Measurements from ENCODE around the gene SLC9C2. TPM values are rescaled to one million over a fixed set of nuclear protein-coding genes. Genes with fewer than 3 reads are reported as not detected.
"Not testable (repeated sequence)": the region's sequence is repeated elsewhere in the genome, so short reads cannot be mapped to it uniquely, and the experiment has no call there.

The SLC9C2 gene, protein sequence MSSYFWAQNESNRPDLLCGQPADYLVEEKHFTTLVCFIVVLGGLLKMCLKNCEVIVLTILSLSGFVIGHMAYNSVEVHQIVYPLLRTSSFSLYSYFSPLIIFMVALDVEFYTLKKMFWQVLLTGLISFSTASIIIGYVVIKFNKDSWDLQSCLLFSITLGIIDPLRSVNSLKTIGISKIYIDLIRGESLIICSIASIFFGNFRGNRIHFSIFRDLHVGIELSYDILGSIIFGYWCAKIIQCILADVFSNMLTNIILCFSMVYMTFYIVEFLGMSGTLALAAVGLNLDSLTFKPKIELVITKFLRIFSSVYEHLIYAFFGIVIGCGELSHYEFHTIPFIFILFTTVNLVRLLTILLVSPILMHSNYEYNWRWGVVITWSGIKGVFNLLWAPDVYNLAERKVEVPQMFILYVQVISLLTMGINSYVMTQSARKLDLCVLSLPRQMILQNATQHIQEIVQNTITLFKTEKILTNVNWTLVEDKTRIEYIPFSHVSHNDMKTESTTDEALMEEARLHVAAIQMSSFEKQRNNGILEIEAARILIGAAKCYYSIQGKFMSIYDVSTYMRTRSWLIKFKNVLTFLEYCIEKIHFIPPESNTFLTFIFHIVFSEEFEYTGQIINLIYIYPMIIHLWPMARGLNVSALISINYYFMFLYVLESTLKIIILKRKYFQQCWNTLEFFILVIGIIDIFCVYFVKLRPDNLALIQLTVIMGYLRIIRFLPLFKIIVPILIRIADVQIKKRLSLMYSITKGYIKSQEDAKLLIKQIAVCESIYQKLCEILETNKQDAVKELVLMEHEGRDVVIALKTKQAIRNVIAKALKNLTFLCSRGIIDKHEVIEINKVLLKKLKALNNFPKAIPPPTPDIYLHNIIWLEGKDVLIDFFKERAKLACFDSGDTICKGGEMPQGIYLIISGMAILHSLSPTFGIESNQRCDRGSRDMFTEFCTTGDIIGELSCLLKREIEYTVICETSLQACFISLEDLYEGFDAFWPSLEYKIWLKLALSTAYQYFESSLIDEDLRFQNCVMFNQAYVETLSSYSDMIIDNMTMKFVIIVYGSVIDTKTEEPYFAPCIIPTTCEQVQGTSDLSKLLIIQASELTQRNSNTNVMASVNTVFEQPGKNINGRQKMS
- not detected in 2 replicates for total RNA-seq (2014; rRNA removed)
- polyA plus RNA-seq (2012) = not detected

GRCh38 chr1:173603056-173603591 is at the start of gene SLC9C2:
SLC9C2 (minus strand) TSS chr1:173603072; CDS start chr1:173601776, 1,296 bp downstream.
- peak; percentile 75 for DNase-seq (ENCODE audit: low read depth)

DNA sequence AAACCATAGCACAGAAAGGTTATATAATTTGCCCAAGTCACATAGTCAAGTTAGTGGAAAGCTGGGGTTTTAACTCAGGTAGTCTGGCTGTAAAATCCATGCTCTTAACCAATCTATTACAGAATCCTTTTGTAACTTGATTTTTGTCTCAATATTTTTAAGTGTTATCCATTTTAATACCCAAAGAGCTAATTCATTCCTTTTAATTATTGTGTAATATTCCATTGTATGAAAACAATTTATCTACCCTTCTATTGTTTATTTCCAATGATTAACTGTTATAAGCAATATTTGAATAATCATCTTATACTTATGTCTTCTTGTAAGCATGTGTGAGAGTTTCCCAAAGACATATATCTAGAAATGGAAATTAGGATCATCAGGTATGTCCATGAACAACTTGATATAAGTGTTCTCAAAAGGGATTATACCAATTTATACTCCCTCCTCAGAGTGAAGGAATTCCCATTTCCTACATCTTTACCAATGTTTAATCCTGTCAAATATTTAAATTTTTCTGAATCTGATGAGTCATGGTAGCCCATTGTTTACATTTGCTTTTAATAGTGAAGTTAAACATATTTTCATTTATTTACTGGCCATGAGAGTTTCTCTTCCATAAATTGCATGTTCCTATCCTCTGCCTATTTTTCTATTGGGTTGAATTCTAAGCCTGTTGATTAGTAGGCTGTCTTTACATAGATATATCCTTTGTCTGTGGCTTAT is 46.2 kb upstream of the SLC9C2 start:
- no peak for DNase-seq (ENCODE audit: low read depth)

DNA sequence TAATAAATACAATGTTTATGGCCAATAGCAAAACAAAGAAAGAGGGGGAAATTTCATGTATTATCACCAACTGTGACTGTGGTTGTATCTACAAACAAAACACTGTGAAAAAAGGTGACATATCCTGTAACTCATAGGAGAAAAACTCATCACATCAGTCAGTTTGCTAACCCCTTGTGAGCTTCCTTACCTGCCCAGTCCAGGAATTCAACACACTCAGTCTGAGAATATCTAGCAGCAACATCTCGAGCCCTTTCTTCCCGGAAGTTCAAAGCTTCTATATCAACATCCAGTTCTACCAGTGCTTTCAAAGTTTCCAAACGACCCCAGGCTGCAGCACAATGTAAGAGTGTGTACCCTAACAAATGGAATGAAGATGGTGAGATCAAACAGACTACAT is 43.8 kb upstream of the SLC9C2 start:
- no peak for DNase-seq (ENCODE audit: low read depth)

DNA sequence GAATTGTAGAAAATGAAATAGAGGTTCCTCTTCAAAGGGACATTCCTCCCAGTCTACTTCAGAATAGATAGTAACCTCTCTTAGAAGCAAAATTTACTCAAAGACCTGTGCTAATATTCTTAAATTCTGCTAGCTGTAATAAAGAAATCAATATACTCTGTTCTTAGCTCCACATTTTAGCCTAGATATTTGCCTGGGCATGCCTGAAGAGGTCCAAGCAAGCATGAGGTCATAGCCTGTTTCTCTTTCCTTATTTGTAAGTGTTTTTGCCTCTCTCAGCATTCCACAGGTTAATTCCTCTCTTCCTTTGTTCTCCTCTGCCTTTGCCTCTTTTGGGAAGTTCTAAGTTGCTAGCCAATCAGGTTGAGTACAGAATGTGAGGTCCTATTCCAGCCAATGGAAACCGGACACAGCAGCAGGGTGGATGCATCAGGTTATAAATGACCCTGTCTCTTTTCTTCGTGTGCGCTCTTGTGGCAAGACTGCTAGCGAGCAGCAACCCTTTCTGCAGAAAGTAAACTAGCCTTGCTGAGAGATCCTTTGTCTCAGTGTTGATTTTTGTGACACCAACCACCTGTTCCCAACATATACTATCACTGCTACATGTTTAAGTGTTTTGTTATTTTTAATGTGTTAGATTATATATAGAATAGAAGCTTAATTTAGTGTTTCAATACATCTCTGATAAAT is 39.7 kb upstream of the SLC9C2 start:
- peak; percentile 14 for DNase-seq (ENCODE audit: low read depth)

DNA sequence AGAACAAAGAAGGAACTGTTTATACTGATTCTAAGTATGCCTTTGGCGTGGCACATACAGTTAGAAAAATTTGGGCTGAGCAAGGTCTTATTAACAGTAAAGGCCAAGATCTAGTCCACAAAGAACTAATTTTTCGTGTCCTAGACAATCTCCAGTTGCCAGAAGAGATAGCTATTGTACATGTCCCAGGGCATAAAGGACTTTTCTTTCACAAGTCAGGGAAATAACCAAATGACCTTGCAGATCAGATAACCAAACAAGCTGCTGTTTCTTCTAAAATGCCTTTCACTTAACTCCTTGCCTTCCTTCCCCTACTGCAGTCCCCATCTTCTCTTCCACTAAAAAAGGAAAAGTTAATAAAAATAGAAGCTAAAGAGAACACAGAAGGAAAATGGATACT is 36.2 kb upstream of the SLC9C2 start:
- no peak for DNase-seq (ENCODE audit: low read depth)

DNA sequence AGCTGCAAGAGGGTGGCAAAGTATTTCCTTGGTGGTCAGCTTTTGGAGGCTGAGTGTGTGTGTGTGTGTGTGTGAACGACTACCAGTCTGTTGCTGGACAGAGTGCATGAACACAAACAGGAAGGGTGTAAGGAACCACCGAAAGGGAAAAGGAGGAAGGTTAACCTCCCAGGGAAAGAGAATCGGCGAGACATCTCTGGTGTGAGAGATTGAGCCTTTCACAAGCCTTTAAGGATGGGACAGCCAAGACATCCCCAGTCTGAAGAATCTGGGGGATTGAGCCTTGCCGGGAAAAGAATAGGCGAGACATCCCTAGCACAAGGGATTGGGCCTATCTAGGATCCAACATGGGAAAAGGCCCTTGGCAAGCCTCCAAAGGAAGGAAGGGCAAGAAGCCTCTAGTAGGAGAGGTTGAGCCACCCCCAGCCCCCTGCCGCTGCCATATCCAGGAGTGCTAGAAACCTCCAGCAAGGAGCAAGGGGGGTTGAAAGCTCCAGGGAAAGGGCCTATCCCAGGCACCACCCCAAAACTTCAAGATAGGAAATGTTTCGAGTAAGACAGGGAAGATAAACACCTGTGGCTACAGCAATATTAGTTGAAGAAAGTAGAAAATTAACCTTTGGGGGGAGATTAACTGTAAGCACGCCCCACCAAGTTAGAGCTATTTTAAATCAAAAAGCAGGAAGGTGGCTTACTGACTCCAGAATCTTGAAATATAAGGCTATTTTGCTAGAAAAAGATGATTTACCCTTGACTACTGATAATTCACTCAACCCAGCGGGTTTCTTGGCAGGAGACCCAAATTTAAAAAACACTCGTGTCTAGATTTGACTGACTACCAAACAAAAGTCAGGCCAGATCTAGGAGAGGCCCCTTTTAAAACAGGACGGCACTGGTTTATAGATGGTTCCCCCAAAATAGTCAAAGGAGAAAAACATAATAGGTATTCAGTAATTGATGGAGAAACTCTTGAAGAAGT is 35.5 kb upstream of the SLC9C2 start:
- DNase-seq (ENCODE audit: low read depth) = no peak

- DNase-seq (ENCODE audit: low read depth) = peak; percentile 7
Measured at GRCh38 chr1:173637236-173638042, 34.6 kb upstream of the SLC9C2 start.

GRCh38 chr1:173635116-173635515 is 32.2 kb upstream of the SLC9C2 start, which contains the start of gene TEX50:
TEX50 (plus strand) TSS chr1:173635338; CDS start chr1:173635522, 184 bp downstream.
- no peak for DNase-seq (ENCODE audit: low read depth)

DNA sequence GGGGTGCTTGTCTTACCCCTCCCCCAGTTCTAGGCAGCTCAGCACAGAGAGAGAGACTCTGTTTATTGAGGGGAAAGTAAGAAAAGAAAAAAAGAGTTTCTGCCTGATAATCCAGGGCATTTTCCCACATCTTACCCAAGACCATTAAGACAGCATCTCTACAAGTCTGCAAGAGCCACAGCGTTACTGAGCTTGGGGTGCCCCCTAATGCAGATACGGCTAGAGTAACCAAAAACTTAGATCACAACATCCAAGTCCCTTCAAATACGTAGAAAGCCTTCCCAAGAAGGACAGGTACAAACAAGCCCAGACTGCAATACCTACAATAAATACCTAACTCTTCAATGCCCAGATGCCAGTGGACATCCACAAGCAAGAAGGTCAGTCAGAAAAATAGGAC is 26.0 kb upstream of the SLC9C2 start:
- peak; percentile 6 for DNase-seq (ENCODE audit: low read depth)

DNA sequence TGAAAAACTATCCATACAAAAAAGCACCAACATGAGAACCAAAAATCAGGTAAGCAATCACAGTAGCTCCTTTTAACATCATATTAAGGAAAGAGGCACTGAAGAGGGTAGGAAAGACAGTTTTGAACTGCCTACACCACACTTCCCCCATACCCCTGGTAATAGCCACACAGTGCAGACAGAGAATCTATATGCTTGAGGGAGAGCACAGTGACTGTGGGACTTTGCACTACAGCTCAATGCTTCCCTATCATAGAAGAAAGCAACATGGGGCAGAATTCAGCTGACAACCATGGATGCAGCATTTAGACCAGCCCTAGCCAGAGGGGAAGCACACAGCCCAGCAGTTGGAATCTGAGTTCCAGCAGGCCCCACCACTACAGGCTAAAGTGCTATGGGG is 24.4 kb upstream of the SLC9C2 start:
- no peak for DNase-seq (ENCODE audit: low read depth)

GRCh38 chr1:173616859-173617258 is 14.0 kb upstream of the SLC9C2 start:
- DNase-seq (ENCODE audit: low read depth) = no peak

- not testable (repeated sequence) for DNase-seq (ENCODE audit: low read depth)
Measured at GRCh38 chr1:173613086-173613485, 10.2 kb upstream of the SLC9C2 start.

- no peak for DNase-seq (ENCODE audit: low read depth)
Measured at GRCh38 chr1:173608503-173609216, 5.8 kb upstream of the SLC9C2 start.

GRCh38 chr1:173601588-173601987 is 1.3 kb downstream of the SLC9C2 start:
- no peak for DNase-seq (ENCODE audit: low read depth)

DNA sequence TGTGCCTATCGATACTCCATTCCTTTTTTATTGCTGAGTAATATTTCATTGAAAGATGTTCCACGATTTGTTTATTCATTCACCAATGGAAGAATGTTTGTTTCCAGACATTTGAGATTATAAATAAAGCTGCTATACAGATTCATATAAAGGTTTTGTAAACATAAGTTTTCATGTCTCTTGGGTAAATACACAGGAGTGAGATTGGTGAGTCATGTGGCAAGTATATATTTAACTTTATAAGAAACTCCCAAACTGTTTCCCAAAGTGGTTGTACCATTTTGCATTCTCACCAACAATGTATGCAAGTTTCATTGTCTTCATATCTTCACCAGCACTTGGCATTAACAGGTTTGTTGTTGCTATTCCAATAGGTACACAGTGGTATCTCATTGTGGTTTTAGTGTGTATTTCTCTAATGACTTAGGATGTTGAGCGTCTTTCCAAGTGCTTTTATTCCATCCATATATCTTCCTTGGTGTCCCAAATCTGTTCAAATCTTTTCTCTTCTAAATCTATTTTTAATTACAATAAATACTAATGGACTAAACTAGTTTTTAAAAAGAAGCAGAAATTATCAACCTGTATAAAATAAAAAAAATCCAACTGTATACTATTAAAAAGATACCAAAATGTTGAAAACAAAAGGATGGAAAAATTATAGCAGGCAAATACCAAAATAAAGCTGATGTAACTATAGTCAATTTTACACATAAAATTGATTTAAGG is 6.6 kb downstream of the SLC9C2 start:
- no peak for DNase-seq (ENCODE audit: low read depth)

DNA sequence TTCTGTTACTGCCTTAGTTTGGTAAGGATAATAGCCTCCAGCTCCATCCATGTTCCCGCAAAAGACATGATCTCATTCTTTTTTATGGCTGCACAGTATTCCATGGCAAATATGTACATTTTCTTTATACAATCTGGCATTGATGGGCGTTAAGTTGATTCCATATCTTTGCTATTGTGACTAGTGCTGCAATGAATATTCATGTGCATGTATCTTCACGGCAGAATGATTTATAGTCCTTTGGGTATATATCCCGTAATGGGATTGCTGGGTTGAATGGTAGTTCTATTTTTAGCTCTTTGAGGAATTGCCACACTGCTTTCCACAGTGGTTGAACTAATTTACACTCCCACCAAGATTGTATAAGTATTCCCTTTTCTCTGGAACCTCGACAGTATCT is 11.7 kb downstream of the SLC9C2 start:
- DNase-seq (ENCODE audit: low read depth) = not testable (repeated sequence)

GRCh38 chr1:173590557-173590956 is 12.3 kb downstream of the SLC9C2 start:
- peak; percentile 38 for DNase-seq (ENCODE audit: low read depth)

Data from LHCN-M2 (cell line).